ENCODE measurements around the gene GOLGA3. TPM values are rescaled to one million over a fixed set of nuclear protein-coding genes. Genes with fewer than 3 reads are reported as not detected.
"Not testable (repeated sequence)": the region's sequence is repeated elsewhere in the genome, so short reads cannot be mapped to it uniquely, and the experiment has no call there.

Gene GOLGA3
- total RNA-seq, 1 experiment from 2014 or later, result 17.7 TPM

DNA sequence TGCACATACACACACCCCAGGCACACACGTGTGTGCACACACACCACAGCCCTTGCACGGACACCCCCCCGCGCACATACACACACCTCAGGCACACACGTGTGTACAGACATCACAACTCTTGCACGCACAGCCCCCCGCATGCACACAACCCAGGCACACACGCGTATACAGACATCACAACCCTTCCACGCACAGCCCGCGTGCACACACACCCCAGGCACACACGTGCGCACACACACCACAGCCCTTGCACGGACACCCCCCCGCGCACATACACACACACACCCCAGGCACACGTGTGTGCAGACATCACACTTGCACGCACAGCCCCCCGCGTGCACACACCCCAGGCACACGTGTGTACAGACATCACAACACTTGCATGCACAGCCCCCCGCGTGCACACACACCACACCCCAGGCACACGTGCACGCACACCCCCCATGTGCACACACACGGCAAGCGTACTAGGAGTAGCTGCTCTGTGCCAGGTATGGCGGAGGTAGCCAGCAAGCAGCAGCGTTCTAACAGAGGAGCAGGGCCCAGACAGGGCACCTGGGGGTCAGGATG lies 48.8 kb downstream of the GOLGA3 start:
- no peak for DNase-seq (ENCODE audit: low read depth)

GRCh38 chr12:132777614-132778013 lies 51.1 kb downstream of the GOLGA3 start:
- DNase-seq (ENCODE audit: low read depth), result no peak

DNA sequence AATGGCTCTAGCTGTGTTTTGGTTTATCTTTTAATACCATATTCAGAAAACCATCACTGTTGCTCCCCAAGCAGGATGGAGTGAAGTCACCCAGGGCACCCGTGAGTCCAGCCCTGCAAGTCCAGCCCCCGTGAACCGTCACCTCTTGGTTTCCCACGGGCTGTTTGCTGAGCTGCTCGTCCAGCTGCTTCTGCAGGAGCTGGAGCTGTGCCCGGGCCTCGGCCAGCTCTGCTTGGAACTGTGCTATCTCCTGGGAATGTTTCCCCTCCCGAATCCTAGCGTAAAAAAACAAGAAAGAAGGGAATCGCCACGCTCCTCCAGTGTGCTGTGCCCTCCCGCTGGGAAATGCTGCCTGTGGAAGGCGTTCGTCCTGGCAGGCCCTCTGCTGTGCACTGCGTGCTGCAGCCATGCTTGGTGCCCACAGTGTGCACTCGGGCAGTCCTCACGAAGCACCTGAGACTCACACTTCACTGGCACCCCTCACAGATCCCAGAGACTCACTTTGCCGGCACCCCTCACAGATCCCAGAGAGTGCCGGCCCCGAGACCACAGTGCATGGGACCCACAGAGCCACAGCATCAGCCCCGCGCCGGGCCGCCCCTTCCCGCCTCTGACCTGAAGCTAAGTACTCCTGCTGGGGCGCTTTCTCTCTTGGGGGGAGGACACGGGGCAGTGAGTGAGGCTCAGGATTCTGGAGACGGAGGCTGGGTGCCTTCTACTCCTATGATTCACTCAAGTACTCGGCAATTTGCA lies 51.7 kb downstream of the GOLGA3 start:
- DNase-seq (ENCODE audit: low read depth), result no peak

GRCh38 chr12:132776230-132776625 lies 52.4 kb downstream of the GOLGA3 start:
- not testable (repeated sequence) for DNase-seq (ENCODE audit: low read depth)

- no peak for DNase-seq (ENCODE audit: low read depth)
Measured at GRCh38 chr12:132775502-132776229, 53.0 kb downstream of the GOLGA3 start.

GRCh38 chr12:132774646-132775275 lies 53.9 kb downstream of the GOLGA3 start:
- no peak for DNase-seq (ENCODE audit: low read depth)

DNA sequence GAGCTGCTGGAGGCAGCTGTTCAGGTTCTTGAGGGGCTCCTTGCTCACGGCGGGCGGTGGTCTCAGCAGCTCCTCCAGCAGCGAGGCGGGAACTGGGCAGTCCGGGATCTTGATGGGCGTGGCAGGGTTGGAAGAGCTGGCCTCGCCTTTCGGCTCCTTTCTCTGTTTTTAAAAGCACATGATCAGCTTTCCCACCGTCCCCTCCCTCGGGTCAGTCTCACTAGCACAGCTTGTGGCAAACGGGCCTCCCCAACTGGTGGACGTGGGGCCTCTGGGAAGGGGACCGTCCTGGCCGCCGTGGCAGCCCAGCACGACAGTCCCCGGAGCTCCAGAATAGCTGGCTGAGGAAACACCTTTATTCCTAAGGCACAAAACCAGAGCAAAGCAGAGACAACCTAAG lies 54.5 kb downstream of the GOLGA3 start:
- no peak for DNase-seq (ENCODE audit: low read depth)

DNA sequence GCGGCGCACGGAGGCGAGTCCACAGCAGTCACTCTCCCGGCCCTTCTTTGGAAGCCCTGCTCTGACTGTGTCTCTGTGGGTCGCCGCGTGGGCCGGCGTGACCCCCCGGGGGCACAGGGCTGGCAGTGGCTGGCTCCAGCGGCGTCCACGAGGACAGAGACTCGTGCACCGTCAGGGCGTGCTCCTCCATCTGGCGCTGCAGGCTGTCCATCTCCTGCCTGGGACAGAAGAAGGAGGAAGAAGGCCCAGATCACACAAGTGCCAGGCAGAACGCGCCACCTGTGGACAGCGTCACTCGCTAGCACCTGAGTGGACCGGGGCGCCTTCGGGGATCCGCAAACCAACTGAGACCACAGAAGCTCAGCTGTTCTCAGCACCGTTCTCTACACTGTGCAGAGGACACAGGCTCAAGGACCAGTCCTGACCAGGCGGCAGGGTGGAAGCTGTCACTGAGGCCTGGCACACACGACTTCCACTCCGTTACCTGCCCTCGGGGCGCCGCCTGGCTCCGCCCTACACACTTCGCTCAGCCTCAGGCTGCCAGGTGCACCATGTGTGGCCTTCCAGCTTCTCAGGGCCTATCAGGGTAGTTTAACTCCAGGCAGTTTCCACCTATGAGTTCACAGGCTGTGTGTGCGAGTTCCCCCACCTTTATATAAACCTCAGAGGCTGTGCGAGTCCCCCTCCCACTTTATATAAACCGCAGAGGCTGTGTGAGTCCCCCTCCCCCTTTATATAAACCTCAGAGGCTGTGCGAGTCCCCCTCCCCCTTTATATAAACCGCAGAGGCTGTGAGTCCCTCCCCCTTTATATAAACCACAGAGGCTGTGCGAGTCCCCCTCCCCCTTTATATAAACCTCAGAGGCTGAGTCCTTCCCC lies 55.4 kb downstream of the GOLGA3 start:
- DNase-seq (ENCODE audit: low read depth), result no peak

DNA sequence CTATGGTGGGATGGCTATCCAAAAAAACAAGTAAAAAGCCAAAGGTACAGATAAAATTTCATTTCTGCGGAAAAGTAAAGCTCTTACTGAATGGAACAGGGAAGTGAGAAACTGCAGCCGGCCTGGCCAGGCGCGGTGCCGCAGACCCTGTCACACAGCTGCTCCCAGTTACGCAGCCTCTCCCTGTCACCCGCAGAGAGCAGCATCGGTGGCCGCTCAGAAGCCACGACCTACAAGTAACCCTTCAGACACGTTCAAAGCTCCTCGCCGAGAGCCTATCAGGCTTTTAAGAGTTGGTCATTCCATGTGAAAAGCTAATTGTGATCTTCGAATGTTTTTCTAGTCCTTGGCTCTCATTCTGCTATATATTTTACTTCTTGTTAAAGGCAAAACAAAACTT lies 56.1 kb downstream of the GOLGA3 start:
- DNase-seq (ENCODE audit: low read depth), result no peak

DNA sequence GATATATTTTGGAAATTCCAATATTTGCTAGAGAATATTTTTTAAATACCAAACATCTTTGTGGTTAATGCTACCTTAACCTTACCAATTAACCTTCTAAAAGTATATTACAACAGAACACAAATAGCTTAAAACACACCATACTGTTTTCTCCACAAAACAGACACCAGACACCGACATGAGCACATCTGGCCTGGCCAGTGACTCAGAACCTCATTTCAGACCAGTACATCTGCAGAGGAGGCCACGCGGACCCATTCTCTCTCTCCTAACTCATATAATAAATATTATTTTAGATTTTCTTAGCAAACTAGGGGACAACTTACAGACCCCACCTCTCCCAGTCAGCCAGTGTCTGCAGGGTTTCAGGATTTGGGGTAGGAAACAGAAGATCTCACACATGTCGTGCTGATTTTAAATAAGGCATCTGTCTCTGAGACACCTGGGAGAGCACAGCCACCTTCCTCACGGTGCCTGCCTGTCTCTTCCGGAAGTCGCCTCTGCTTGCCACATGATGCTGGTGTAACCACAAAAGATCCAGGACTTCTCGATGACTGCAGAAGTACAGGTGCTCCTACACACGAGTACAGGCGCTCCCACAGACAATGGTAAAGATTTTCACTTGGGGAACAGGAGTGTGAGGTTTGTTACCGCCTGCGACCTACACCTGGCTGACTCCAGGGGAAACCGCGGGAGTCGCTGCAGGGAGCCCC lies 57.4 kb downstream of the GOLGA3 start:
- DNase-seq (ENCODE audit: low read depth), result no peak

- no peak for DNase-seq (ENCODE audit: low read depth)
Measured at GRCh38 chr12:132766380-132767085, 62.1 kb downstream of the GOLGA3 start.

DNA sequence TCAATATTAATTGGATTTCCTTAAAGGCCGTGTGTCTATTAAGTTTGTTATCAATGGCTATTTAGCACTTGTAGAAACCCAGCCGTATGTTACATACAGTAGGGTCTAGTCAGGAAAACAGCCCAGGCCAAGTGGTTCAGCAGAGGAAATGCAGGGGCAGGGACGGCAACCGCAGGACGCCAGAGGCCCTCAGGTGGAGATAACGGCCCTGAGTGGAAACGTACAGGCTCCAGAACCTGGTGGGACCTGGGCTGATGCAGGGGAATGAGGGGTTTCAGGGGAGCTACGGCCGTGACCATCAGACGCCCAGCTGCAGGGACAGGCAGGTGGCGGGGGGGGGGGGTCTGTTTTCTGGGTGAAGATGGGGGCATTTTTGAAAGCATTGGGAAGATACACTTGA lies 63.3 kb downstream of the GOLGA3 start:
- no peak for DNase-seq (ENCODE audit: low read depth)

GRCh38 chr12:132764231-132764630 lies 64.4 kb downstream of the GOLGA3 start:
- DNase-seq (ENCODE audit: low read depth), result no peak

- peak; percentile 91 for DNase-seq (ENCODE audit: low read depth)
Measured at GRCh38 chr12:132761921-132762583, 66.6 kb downstream of the GOLGA3 start.

- peak; percentile 78 for DNase-seq (ENCODE audit: low read depth)
Measured at GRCh38 chr12:132761032-132761920, 67.4 kb downstream of the GOLGA3 start, which contains the start of gene ANKLE2. TSS of gene ANKLE2 (minus strand) at chr12:132761832. CDS start at chr12:132761798, 34 bp downstream.

- no peak for DNase-seq (ENCODE audit: low read depth)
Measured at GRCh38 chr12:132759359-132759758, 69.3 kb downstream of the GOLGA3 start.

- DNase-seq (ENCODE audit: low read depth), result not testable (repeated sequence)
Measured at GRCh38 chr12:132758825-132759224, 69.8 kb downstream of the GOLGA3 start.

GRCh38 chr12:132754160-132754932 lies 74.3 kb downstream of the GOLGA3 start:
- no peak for DNase-seq (ENCODE audit: low read depth)
